ENCODE results near the gene PDE11A.
"Not testable (repeated sequence)": the region's sequence is repeated elsewhere in the genome, so short reads cannot be mapped to it uniquely, and the experiment has no call there.

The PDE11A gene

GRCh38 chr2:177886824-177887223, 185.8 kb downstream of the PDE11A start:
- in situ Hi-C loops (cut with HindIII; ENCODE audit: low sequenced_read_pairs): no loop called here

- in situ Hi-C loops (cut with HindIII; ENCODE audit: low sequenced_read_pairs): no loop called here
These were observed 186.6 kb downstream of the PDE11A start for GRCh38 chr2:177885828-177886466.

GRCh38 chr2:177883177-177883576, 189.4 kb downstream of the PDE11A start:
- in situ Hi-C loops (cut with HindIII; ENCODE audit: low sequenced_read_pairs): no loop called here

- in situ Hi-C loops (cut with HindIII; ENCODE audit: low sequenced_read_pairs): no loop called here
These were observed 190.1 kb downstream of the PDE11A start for GRCh38 chr2:177882501-177882900.

- in situ Hi-C loops (cut with HindIII; ENCODE audit: low sequenced_read_pairs): no loop called here
These were observed 190.7 kb downstream of the PDE11A start for GRCh38 chr2:177881921-177882320.

GRCh38 chr2:177881008-177881747, 191.4 kb downstream of the PDE11A start:
- in situ Hi-C loops (cut with HindIII; ENCODE audit: low sequenced_read_pairs): no loop called here

- in situ Hi-C loops (cut with HindIII; ENCODE audit: low sequenced_read_pairs): no loop called here
These were observed 192.3 kb downstream of the PDE11A start for GRCh38 chr2:177880285-177880684.

- in situ Hi-C loops (cut with HindIII; ENCODE audit: low sequenced_read_pairs): no loop called here
These were observed 195.6 kb downstream of the PDE11A start for GRCh38 chr2:177876950-177877349.

- in situ Hi-C loops (cut with HindIII; ENCODE audit: low sequenced_read_pairs): no loop called here
These were observed 197.9 kb downstream of the PDE11A start for GRCh38 chr2:177874686-177875085.

- in situ Hi-C loops (cut with HindIII; ENCODE audit: low sequenced_read_pairs): no loop called here
These were observed 198.7 kb downstream of the PDE11A start for GRCh38 chr2:177873915-177874314.

GRCh38 chr2:177872286-177872685, 200.3 kb downstream of the PDE11A start:
- in situ Hi-C loops (cut with HindIII; ENCODE audit: low sequenced_read_pairs): no loop called here

- in situ Hi-C loops (cut with HindIII; ENCODE audit: low sequenced_read_pairs): no loop called here
These were observed 202.7 kb downstream of the PDE11A start for GRCh38 chr2:177869912-177870311.

GRCh38 chr2:177869209-177869608, 203.4 kb downstream of the PDE11A start:
- in situ Hi-C loops (cut with HindIII; ENCODE audit: low sequenced_read_pairs): no loop called here

- in situ Hi-C loops (cut with HindIII; ENCODE audit: low sequenced_read_pairs): no loop called here
These were observed 203.8 kb downstream of the PDE11A start for GRCh38 chr2:177868806-177869205.

GRCh38 chr2:177857538-177857937, 215.0 kb downstream of the PDE11A start:
- in situ Hi-C loops (cut with HindIII; ENCODE audit: low sequenced_read_pairs): no loop called here

- in situ Hi-C loops (cut with HindIII; ENCODE audit: low sequenced_read_pairs): no loop called here
These were observed 220.2 kb downstream of the PDE11A start for GRCh38 chr2:177852389-177852788.

GRCh38 chr2:177843188-177843587, 229.4 kb downstream of the PDE11A start:
- in situ Hi-C loops (cut with HindIII; ENCODE audit: low sequenced_read_pairs): no loop called here

GRCh38 chr2:177842243-177842642, 230.3 kb downstream of the PDE11A start:
- in situ Hi-C loops (cut with HindIII; ENCODE audit: low sequenced_read_pairs): no loop called here

- in situ Hi-C loops (cut with HindIII; ENCODE audit: low sequenced_read_pairs): not testable (repeated sequence)
These were observed 237.0 kb downstream of the PDE11A start for GRCh38 chr2:177835418-177836204.

- in situ Hi-C loops (cut with HindIII; ENCODE audit: low sequenced_read_pairs): no loop called here
These were observed 239.8 kb downstream of the PDE11A start for GRCh38 chr2:177832611-177833433.

GRCh38 chr2:177830881-177831386, 241.6 kb downstream of the PDE11A start:
- in situ Hi-C loops (cut with HindIII; ENCODE audit: low sequenced_read_pairs): no loop called here

All from endothelial cell of hepatic sinusoid (primary cell).